HL-60 (cell line): ENCODE results near the gene DNAJC8.
A peak's percentile ranks its signal among the peaks of the same experiment; 100 is the strongest.

Experiments used
- DNase-seq, 2 experiments: peaks; one replicate each; pipeline ENCODE4 v3.0.0-alpha.2; 2010 to 2020; ENCODE audit warnings: low read depth in 1 of 2, low spot score in 1 of 2
- H3K27ac ChIP-seq: fragments of 250-450 bp; sonication (Bioruptor Pico); replicated peaks from 2 replicates; pipeline ENCODE4 v1.5.1; 2020; ENCODE audit warnings: mild to moderate bottlenecking, moderate library complexity
- H3K27me3 ChIP-seq: fragments of 250-450 bp; sonication (Bioruptor Pico); 2 replicates; pipeline ENCODE4 v1.5.1; 2021; ENCODE audit warnings: mild to moderate bottlenecking, moderate library complexity; ENCODE audit not compliant: insufficient read depth, poor library complexity, severe bottlenecking
- H3K4me3 ChIP-seq: replicated peaks from 2 replicates; pipeline ENCODE4 v1.5.1; 2011; ENCODE audit warnings: mild to moderate bottlenecking, control low read depth, low read length; ENCODE audit not compliant: insufficient read depth
- GABPA ChIP-seq: IDR thresholded peaks from 2 replicates; pipeline ENCODE4 v1.6.1; 2012; ENCODE audit warnings: low read depth
- POLR2AphosphoS5 ChIP-seq: IDR thresholded peaks from 2 replicates; pipeline ENCODE4 v1.6.1; 2012; ENCODE audit warnings: low read depth
- SPI1 ChIP-seq: IDR thresholded peaks from 2 replicates; pipeline ENCODE4 v1.6.1; 2012; ENCODE audit warnings: low read depth, mild to moderate bottlenecking, borderline replicate concordance
- TF ChIP-seq, protein P1 (sequence below): IDR thresholded peaks from one replicate; pipeline ENCODE4 v1.5.1; 2011; ENCODE audit warnings: low read length, control low read depth, inconsistent platforms; ENCODE audit not compliant: insufficient read depth
- TF ChIP-seq, protein P2 (sequence below): IDR thresholded peaks from 2 replicates; pipeline ENCODE4 v1.6.1; 2012; ENCODE audit warnings: low read depth; ENCODE audit not compliant: insufficient replicate concordance

The DNAJC8 gene

DNA sequence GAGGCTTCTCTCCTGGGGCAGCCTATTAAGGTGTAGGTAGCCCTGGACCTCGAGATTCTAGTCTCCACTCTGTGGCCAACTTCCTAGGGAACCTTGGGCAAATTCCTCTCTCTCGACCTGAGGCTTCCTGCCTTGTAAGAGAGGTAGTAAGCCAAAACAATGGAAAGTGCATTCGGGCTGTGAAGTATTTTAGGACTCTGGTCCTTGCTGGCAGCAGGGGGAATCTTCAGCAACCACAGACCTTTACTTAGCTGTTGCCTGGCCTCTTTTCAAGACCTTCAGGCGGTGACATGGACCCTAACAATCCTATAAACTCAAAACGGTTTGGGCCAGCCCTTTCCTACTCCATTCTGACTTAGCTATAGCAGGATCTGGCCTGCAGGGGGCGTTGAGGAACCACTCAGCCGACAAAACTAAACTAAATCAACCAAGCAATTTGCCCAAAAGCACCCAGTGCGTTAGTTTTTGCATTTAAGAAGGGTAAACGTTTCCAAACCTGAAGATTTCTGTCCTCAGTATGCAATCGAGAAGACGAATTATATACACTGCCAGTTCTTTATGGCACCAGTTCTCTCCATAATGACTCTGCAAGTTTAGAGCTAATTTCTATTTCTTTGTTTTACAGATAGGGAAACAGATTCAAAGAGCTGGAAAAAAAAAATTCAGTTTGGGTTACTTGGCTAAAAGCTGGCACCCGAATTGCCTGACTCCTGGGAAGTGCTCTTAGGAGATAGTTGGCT, 15.6 kb upstream of the DNAJC8 start:
- Histone ChIP-seq H3K4me3 (no peak overlapping the region), H3K27ac (peak overlapping the region; percentile 86), H3K27me3 (no peaks in the 10 kb centered on the region)
- TF ChIP-seq, protein P1, sequence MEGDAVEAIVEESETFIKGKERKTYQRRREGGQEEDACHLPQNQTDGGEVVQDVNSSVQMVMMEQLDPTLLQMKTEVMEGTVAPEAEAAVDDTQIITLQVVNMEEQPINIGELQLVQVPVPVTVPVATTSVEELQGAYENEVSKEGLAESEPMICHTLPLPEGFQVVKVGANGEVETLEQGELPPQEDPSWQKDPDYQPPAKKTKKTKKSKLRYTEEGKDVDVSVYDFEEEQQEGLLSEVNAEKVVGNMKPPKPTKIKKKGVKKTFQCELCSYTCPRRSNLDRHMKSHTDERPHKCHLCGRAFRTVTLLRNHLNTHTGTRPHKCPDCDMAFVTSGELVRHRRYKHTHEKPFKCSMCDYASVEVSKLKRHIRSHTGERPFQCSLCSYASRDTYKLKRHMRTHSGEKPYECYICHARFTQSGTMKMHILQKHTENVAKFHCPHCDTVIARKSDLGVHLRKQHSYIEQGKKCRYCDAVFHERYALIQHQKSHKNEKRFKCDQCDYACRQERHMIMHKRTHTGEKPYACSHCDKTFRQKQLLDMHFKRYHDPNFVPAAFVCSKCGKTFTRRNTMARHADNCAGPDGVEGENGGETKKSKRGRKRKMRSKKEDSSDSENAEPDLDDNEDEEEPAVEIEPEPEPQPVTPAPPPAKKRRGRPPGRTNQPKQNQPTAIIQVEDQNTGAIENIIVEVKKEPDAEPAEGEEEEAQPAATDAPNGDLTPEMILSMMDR = peak; percentile 80
- no peak for TF ChIP-seq POLR2AphosphoS5
- DNase-seq = peak; percentile 45 to 86

DNA sequence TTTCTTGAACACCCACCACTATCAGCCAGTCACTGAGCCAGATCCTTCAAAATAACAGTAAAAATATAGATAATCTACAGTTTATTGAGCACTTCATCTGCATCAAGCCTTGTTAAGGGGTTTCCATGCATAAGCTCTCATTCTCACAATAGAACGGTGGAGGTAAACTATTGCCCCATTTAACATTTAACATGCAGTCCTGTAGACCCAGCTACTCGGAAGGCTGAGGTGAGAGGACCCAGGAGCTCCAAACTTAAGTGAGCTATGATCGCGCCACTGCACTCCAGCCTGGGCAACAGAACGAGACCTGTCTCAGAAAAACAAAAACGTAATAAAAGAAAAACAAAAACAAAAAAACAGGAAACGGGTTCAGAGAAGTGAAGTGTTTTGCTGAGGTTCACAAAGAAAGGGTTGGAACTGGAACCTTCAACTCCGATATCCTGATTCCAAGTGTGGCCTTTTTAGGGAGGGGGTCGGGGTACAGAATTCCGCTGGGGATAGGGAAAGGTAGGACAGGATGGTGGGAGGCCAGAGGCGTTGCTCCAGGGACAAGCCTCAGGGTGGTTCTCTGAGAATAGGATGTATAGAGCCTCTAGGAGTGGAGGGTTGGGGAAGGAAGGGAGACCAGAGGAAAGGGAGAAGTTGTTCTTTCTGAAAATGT, 14.9 kb upstream of the DNAJC8 start:
- Histone ChIP-seq H3K27ac (peak overlapping the region; percentile 86), H3K27me3 (no peaks in the 10 kb centered on the region), H3K4me3 (0 out of 2 replicates have a peak overlapping the region, but pooled peaks have one; percentile 6)
- TF ChIP-seq, protein P2, sequence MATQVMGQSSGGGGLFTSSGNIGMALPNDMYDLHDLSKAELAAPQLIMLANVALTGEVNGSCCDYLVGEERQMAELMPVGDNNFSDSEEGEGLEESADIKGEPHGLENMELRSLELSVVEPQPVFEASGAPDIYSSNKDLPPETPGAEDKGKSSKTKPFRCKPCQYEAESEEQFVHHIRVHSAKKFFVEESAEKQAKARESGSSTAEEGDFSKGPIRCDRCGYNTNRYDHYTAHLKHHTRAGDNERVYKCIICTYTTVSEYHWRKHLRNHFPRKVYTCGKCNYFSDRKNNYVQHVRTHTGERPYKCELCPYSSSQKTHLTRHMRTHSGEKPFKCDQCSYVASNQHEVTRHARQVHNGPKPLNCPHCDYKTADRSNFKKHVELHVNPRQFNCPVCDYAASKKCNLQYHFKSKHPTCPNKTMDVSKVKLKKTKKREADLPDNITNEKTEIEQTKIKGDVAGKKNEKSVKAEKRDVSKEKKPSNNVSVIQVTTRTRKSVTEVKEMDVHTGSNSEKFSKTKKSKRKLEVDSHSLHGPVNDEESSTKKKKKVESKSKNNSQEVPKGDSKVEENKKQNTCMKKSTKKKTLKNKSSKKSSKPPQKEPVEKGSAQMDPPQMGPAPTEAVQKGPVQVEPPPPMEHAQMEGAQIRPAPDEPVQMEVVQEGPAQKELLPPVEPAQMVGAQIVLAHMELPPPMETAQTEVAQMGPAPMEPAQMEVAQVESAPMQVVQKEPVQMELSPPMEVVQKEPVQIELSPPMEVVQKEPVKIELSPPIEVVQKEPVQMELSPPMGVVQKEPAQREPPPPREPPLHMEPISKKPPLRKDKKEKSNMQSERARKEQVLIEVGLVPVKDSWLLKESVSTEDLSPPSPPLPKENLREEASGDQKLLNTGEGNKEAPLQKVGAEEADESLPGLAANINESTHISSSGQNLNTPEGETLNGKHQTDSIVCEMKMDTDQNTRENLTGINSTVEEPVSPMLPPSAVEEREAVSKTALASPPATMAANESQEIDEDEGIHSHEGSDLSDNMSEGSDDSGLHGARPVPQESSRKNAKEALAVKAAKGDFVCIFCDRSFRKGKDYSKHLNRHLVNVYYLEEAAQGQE = no peak
- TF ChIP-seq, protein P1 = no peak
- TF ChIP-seq GABPA (no peak), POLR2AphosphoS5 (no peak), SPI1 (no peak; the same call in 1 of the 2 replicates)
- no peak for DNase-seq

DNA sequence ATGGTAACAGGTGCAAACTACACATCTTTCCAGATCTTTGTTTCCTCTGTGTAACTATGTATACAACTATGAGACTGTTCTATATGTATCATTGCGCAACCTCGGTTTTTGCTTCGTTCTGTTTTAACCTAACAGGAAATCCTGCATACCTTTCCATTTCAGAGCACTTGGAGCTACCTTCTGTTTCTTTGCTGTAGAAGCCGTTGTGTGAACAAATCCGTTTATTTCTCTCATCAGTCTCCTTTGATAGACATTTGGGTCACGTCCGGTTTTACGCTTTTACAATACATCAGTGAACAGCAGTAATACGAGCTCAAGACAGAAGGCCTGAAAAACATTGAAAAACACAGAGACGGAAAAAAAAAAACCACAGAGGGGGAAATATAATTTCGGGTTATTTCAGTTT, 13.6 kb upstream of the DNAJC8 start:
- TF ChIP-seq SPI1 (no peak), POLR2AphosphoS5 (no peak), GABPA (no peak; the same call in 1 of the 2 replicates)
- TF ChIP-seq, protein P1 = no peak
- TF ChIP-seq, protein P2 = no peak
- peak overlapping the region; percentile 83 for H3K27ac ChIP-seq
- H3K27me3 ChIP-seq = no peaks in the 10 kb centered on the region
- peak overlapping the region; percentile 53 for H3K4me3 ChIP-seq
- peak; percentile 39 to 77 for DNase-seq
